GM18517 (cell line): Measurements from ENCODE around the gene NAA40.

ENCODE experiments used
- ATAC-seq: cut with Tn5 transposase; IDR thresholded peaks from one replicate; pipeline ENCODE4 v1.9.1; 2021; ENCODE audit warnings: mild to moderate bottlenecking, moderate library complexity; ENCODE audit not compliant: unreplicated experiment

The NAA40 gene

GRCh38 chr11:63938479-63939396 lies at the start of gene NAA40:
Gene NAA40, plus strand, starts transcription at chr11:63939002. Its CDS starts 95 bp downstream, at chr11:63939097.
- peak; percentile 88 for ATAC-seq

- no peak for ATAC-seq
These were observed 49.5 kb upstream of the NAA40 start for GRCh38 chr11:63889344-63889743.

DNA sequence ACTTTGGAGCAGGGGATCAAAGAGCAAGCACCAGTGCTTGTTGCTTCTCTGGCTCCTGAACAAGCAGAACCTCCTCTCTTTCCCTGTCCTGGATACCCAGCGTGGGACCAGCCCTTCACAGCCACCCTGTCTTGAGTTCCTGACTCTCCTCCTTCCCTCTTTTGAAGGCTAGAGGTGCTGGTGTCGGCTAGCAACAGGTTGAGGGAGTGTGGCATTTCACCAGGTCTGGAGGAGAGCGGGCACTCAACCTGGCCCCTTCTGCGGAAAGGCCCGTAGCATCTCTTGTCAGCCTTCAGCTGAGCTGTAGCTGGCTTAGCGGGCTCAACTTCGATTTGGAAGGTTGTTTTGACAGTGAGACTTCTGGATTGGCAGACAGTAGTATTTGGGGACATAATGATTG lies 48.4 kb upstream of the NAA40 start:
- no peak for ATAC-seq

- ATAC-seq, result no peak
These were observed 46.6 kb upstream of the NAA40 start for GRCh38 chr11:63892228-63892627.

DNA sequence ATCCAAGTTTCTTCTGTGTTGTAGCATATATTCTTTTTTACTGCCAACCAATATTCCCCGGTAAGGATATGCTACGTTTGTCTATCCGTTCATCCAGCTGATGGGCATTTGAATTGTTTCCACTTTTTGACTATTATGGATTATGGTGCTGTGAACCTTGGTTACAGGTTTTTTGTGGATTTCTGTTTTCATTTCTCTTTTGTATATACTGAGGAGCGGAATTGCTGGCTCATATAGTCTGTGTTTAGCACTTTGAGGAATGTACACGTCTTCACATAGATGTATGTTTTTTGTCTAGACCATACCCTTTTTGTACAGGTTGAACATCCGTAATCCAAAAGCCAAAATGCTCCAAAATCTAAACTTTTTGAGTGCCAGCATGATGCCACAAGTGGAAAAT lies 45.4 kb upstream of the NAA40 start:
- no peak for ATAC-seq

DNA sequence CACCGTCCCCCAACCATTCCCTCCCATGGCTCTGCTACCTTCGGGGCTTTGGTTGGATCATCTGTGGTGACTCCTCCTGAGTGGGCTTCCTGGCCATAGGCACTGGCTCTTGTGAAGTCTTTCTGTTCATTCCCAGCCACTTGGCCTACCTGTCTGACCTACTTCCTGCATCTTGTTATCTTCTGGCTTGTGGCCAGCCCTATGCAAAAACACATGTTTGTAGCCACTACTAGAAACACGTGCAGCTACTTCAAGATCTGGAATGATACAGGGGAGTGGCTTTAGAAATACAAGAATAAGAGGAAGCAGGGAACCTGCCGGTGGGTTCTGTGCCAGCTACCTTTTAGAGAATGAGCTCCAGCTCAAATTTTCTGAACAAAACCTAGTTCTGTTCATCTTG lies 42.7 kb upstream of the NAA40 start:
- ATAC-seq, result no peak

DNA sequence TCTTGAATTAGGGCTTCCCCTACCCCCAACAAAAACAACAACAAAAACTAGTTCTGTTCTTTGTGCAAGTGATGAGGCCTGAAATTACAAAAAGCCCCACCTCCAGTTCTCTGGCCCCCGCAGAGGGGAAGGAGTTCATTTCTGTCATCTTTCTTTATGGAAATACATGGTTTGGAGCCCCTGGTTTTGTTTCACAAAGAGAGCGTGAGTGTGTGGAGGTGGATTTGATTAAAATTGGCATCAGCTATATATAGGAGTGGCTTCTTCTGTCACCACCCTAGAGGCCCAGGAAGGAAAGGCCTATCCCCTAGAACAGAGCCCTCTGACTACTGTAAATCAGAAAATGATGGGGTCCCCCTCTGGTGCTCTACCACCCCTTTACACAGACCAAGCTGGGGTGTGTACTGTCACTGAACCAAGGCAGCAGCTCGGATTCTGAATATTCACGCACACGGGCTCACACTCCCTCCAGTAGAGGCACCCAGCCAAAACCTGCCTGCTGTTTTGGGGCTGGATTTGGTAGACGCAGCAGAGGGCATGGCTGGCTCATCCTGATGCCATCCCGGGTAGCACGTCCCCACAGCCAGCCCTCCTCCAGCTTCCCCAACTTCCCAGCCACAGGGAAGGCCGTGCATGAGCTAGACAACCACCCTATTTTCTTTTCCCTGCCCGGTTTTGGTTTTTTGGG lies 41.2 kb upstream of the NAA40 start:
- ATAC-seq, result no peak

DNA sequence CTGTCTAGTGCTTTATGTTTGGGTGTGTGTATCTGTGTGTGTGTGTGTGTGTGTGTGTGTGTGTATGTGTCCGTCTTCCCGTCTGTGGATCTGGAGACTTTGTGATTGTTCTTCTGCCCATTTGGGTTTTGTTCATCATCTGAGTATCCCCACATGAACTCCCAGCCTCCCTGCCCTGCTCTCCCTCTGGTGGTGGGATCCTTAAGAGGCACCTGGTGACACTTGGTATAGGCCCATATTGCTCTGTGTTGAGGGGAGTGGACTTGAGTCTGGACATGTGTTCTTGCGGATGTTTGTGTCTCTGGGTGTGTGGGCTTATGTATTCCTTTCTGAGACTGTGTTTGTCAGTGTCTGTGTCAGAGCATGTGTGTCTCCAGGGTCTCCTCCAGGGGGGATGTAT lies 37.1 kb upstream of the NAA40 start:
- no peak for ATAC-seq

GRCh38 chr11:63903884-63904283 lies 34.9 kb upstream of the NAA40 start:
- ATAC-seq, result no peak

- no peak for ATAC-seq
These were observed 34.1 kb upstream of the NAA40 start for GRCh38 chr11:63904743-63905142.

GRCh38 chr11:63905179-63905578 lies 33.6 kb upstream of the NAA40 start:
- no peak for ATAC-seq

DNA sequence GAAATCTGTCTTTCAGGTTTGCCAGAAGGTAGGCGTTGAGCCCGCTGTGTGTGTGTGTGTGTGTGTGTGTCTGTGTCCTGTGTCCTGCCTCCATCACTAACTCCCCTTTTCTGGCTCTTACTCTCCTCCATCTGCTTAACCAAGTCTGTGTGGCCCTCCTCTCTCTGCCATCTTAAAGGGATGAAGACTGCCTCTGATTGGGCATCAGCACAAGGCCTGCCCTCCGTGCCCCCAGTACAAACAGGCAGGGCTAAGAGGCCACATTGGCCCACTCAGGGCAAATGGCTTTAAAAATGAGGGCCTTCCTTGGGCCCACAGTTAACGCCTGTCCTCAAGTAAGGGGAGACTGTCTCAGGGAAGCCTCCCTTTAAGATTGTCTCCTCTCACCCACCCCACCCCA lies 32.7 kb upstream of the NAA40 start:
- no peak for ATAC-seq

GRCh38 chr11:63906585-63906984 lies 32.2 kb upstream of the NAA40 start:
- no peak for ATAC-seq

- no peak for ATAC-seq
These were observed 31.7 kb upstream of the NAA40 start for GRCh38 chr11:63907063-63907462.

- ATAC-seq, result no peak
These were observed 30.8 kb upstream of the NAA40 start for GRCh38 chr11:63907808-63908530.

DNA sequence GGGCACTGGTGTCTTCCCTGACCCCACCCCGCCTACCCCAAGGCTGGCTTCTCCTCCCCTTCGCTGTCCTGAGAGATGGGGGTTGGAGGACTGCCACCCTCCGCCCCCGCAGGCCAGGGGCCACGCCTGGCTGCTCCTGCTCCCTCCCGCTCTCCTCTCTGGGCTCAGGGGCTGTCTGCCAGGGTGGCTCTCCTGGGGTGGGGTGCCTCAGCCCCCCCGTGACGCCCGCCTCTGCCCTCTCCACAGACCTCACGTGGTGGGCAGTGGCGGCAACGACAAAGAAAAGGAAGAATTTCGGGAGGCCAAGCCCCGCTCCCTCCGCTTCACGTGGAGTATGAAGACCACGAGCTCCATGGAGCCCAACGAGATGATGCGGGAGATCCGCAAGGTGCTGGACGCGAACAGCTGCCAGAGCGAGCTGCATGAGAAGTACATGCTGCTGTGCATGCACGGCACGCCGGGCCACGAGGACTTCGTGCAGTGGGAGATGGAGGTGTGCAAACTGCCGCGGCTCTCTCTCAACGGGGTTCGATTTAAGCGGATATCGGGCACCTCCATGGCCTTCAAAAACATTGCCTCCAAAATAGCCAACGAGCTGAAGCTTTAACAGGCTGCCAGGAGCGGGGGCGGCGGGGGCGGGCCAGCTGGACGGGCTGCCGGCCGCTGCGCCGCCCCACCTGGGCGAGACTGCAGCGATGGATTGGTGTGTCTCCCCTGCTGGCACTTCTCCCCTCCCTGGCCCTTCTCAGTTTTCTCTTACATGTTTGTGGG lies 30.0 kb upstream of the NAA40 start:
- no peak for ATAC-seq

DNA sequence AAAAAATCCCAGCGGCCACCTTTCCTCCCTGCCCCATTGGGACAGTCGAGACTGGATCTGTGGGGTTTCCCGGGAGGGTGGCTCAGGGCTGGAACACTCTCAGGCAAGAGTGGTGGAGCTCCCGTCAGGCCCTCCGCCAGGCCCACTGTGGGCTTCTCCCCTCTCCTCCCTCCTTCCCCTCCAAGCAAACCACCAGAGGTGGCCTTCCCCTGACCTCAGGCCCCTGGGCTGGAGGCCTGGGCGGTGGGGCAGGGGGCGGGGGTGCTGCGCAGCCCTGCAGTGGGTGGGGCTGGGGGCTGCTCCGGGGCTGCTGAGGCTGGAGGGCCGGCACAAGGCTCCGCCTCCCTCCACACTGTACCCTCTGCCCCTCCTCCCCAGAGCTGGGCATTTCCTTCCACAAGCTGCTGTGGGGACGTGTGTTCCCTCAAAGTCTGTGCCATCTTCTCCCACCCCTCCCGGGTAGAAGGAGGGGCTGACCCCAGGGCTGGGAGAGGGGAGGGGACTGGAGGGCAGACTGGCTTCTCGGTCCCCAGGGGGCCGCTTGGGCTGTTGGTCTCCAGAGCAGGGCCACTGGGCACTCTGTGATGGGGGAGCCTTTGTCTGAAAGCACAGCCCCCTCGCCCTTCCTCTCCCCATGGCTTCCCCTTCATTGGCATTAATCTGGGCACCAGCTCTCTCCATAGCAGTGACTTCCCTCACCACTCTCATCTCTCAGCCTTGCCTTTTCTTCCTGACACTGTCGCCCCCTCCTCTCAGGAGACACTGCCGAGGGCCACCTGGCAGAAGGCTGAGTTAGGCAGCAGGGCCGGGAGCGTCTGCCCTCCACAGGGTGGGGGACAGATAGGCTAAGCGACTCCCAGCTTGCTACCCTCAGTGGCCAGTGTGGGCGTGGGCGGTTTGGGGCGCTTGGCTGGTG lies 29.0 kb upstream of the NAA40 start:
- ATAC-seq, result no peak

GRCh38 chr11:63910675-63911074 lies 28.1 kb upstream of the NAA40 start:
- ATAC-seq, result no peak

GRCh38 chr11:63911440-63911839 lies 27.4 kb upstream of the NAA40 start:
- no peak for ATAC-seq

GRCh38 chr11:63911876-63912275 lies 26.9 kb upstream of the NAA40 start:
- no peak for ATAC-seq
